HG03354 (cell line): Measurements from ENCODE around the gene DNAJB13.

Source experiments
- ATAC-seq: cut with Tn5 transposase; IDR thresholded peaks from one replicate; pipeline ENCODE4 v1.9.1; 2021; ENCODE audit warnings: mild to moderate bottlenecking; ENCODE audit not compliant: unreplicated experiment, poor library complexity, severe bottlenecking

The DNAJB13 gene

DNA sequence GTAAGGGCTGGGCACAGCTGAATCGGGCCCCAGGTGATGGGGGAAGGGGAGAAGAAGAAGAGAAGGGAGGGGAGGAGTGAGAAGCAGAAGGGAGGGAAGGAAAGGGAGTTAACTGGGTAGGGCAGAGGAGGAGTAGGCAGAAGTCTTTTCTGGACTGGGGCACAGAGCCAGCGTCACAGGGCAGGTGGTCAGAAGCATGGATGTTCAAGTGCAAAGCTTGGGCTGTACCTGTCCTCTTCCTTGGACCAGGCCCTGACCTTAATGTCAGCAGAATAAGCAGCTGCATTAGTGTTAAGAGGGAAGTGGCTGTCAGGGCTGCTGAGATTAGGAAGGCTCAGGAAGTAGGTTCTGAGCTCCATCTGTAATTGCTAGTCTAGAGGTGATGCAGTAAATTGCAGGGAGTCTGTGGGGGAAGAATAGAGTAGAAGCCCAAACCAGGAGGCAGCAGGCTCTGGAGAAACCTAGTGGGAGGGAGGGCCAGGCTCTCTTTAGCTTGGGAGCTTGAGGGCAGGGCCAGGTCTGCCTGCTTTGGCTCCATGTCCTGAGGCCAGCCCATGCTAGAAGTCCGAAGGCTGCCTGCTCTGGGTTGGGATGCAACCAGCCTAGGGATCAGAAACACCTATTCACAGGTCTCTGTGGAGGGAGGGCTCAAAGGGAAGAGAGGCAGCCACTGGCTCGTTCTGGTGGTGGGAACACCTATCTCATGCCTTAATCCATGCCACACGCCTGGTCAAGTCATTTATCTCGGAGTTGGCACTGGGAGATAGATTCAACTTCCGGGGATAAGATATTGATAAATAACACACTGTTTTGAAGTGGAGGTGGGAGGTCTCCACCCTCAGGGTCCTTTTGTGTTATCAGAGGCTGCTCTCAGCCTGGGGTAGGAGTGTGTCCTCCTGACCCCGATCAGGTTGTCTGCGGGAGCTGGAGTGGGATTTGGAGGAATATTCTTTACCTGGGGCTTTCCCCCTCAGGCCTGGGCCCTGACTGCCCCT lies 59.8 kb downstream of the DNAJB13 start:
- no peak for ATAC-seq

DNA sequence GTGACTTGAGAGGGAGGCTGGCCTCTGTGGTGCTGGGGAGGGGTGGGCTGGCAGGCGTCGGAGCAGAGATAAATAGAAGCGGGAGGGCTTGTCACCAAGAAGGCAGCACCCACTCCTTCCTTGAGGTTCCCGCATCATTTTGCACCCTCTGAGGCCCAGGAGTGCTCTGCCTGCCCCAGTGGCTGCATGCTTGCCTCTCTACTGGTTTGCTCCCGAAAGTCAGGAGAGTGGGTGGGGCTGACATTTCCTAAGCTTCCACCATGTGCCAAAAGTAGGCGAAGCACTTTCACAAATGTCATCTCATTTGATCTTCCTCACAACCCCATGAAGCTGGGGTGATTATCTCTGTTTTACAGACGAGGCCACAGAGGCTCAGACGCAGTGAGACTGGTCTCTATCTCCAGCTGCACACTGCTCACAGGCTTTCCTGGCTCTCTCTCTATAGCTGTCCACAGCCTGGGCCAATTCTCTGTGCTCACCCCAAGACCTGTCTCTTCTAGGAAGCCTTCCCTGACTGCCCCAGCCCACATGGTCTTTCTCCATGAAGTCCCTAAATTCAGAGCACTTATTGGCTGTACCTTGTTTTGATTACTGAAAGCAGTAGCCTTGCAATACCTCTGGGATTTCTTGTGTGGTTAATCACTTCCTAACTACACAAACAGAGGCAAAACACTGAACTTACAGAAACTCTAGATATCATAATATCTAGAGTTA lies 60.7 kb downstream of the DNAJB13 start:
- peak; percentile 82 for ATAC-seq

DNA sequence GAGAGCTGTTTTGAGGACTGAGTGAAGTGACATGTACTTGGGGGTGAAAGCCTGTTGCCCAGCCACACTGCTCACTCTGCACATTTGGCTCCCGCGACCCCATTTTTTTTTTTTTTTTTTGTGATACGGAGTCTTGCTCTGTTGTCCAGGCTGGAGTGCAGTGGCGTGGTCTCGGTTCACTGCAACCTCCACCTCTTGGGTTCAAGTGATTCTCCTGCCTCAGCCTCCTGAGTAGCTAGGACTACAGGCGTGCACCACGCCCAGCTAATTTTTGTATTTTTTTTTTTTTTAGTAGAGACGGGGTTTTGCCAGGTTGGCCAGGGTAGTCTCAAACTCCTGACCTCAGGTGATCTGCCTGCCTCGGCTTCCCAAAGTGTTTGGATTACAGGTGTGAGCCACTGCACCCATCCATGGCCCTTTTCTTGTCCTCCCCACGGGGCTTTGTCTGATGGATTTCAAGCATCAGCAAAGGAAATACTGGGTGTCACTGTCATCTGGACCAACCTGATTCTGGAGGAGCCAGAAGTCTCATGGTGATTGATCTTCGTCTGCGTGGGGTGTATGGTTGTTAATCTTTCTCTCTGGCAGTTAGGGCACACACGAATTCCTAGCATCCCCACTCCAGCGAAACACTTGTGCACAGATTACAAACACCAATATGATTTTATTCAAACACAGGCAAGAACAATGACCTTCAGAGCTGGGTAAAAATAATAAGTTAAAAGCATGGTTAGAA lies 61.4 kb downstream of the DNAJB13 start:
- ATAC-seq, result no peak

- ATAC-seq, result no peak
These were observed 62.3 kb downstream of the DNAJB13 start for GRCh38 chr11:74013141-74013540.

- ATAC-seq, result no peak
These were observed 64.1 kb downstream of the DNAJB13 start for GRCh38 chr11:74014880-74015279.

DNA sequence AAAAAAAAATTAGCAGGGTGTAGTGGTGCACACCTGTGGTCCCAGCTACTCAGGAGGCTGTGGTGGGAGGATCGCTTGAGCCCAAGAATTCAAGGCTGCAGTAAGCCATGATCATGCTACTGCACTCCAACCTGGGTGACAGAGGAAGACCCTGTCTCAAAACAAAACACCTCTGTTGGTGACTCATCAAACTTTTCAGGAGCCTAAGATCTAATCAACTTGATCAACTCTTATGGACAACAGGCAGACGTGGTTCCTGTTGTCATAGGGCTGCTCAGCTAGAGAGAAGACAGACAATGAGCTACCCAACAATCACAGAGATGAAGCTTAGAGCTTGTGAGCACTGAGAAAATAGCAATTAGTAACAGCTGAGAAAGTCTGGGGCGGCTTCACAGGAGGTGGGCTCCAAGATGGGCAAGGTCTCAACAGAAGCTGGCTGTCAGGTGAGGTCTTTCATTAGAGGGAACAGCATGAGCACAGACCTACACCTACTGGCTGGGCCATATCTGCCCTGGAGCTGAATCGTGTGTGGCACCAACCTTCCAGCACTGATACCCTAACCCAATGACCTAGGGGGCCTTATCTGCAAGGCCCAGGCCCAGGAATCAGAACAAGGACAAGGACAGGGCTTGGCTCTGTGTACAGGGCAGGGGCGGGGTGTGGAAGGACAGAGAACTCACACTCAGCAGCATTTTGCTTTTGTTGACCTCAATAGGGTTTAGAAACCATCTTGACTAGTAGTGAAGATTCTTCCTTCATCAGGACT lies 65.3 kb downstream of the DNAJB13 start:
- ATAC-seq, result no peak

- no peak for ATAC-seq
These were observed 66.8 kb downstream of the DNAJB13 start for GRCh38 chr11:74017631-74018030.

- ATAC-seq, result no peak
These were observed 67.6 kb downstream of the DNAJB13 start for GRCh38 chr11:74018331-74019005.

DNA sequence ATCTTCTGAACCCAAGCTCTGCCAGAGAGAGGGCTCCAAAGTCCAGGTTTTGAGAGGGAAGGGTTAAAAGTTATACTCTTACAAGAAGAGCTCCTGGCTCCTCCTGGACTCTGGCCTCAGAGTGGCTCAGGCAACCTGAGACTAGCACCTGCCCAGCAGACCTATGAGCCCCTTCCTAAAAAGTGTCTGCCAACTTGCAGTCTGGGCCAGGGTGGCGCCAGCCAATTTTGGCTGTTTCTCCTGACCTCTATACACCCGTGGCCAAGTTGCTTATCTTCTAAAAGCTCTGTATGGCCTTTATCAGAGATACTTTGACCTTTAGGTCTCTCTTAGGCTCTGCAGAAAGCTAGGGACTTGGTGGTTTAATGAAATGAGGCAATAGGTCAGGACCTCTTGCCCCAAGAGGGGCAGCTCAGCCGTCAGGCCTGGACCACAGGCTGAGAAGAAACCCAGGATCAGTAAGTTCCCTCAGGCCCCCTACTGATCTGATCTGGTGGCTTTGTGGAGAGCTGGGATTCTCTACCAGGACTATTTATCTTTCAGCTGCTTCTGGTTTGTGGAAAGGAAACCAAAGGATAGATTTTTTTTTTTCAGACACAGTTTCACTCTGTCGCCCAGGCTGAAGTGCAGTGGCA lies 68.4 kb downstream of the DNAJB13 start:
- ATAC-seq, result no peak

DNA sequence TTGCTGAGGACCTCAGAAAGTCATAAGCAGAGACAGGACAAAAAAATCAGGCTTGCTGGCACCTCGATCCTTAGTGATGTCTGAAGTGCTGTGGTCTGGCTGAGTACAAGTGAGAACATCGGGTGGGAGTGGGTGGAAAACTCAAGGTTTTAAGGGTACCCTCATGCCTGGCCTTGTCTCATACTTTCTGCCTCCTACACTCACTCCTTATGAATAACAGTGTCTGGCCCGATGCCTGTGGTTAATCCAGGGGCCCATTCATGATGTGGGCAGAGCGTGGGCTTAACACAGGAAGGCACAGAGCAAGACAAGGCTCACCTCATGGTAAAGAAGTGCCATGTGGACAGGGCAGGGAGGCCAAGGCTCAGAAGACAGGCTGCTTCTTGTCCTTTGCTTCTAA lies 69.0 kb downstream of the DNAJB13 start:
- ATAC-seq, result no peak
